ENCODE data around the gene ABRACL. TPM values are rescaled to one million over a fixed set of nuclear protein-coding genes. Genes with fewer than 3 reads are reported as not detected.
"Not testable (repeated sequence)": the region's sequence is repeated elsewhere in the genome, so short reads cannot be mapped to it uniquely, and the experiment has no call there.

Gene ABRACL
- total RNA-seq, 1 experiment from 2014 or later, result 123 TPM

DNA sequence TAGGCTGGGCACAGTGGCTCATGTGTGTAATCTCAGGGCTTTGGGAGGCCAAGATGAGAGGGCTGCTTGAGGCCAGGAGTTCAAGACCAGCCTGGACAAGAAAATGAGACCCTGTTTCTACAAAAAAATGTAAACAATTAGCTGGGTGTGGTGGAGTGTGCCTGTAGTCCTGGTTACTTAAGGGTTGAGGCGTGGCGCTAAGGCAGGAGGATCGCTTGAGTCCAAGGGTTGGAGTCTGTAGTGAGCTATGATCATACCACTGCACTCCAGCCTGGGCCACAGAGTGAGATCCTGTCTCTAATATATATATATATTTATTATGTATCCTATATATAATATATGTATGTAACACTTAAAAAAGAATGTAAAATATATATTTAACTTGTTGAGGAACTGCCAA lies 7.9 kb upstream of the ABRACL start:
- H3K79me2 ChIP-seq (ENCODE audit: insufficient read depth, low read length), result 0 out of 2 replicates have a peak, but pooled peaks cover 2% of the 10 kb centered on the region
- H3K18ac ChIP-seq (ENCODE audit: insufficient read length, low read depth, low read length), result no peak overlapping the region
- no peak overlapping the region for H3K4me2 ChIP-seq (ENCODE audit: insufficient read depth, insufficient read length, low read length)
- H2BK20ac ChIP-seq (ENCODE audit: low read depth, low read length, poor library complexity, severe bottlenecking), result no peak overlapping the region
- no peaks in the 10 kb centered on the region for H3K79me1 ChIP-seq (ENCODE audit: insufficient read depth, low read depth, low read length, poor library complexity, severe bottlenecking)
- no peaks in the 10 kb centered on the region for H4K20me1 ChIP-seq (ENCODE audit: control insufficient read depth, insufficient read depth, insufficient read length)
- H3K4me3 Mint-ChIP-seq, result no peak overlapping the region
- H3K23ac ChIP-seq (ENCODE audit: insufficient read length, low read depth, low read length), result no peak overlapping the region
- DNase-seq, result no peak
- H4K5ac ChIP-seq (ENCODE audit: insufficient read length, low read depth, low read length), result no peak overlapping the region
- H3K4me1 ChIP-seq (ENCODE audit: insufficient read depth, low read length), result peaks cover 2% of the 10 kb centered on the region; the same call in 1 of the 2 replicates
- no peak overlapping the region for H2BK5ac ChIP-seq (ENCODE audit: insufficient read length, low read length)
- H3K23me2 ChIP-seq (ENCODE audit: insufficient read length, low read depth, low read length, poor library complexity, severe bottlenecking), result no peaks in the 10 kb centered on the region
- no peak overlapping the region for H2BK120ac ChIP-seq (ENCODE audit: low read depth, low read length, poor library complexity, severe bottlenecking)
- no peak overlapping the region for H3K9ac ChIP-seq (ENCODE audit: extremely low read depth, insufficient read length, low read length)
- H3K27me3 ChIP-seq (ENCODE audit: insufficient read depth, low read length), result no peaks in the 10 kb centered on the region
- no peak overlapping the region for H3T11ph ChIP-seq (ENCODE audit: low read length)
- no peak overlapping the region; a peak in 1 of 7 replicates for H3K27ac Mint-ChIP-seq
- no CpG with 5 or more reads among the region's 3 CpGs for WGBS (ENCODE audit: extremely low coverage, insufficient read length, low lambda C conversion rate)
- TF ChIP-seq, protein P1, sequence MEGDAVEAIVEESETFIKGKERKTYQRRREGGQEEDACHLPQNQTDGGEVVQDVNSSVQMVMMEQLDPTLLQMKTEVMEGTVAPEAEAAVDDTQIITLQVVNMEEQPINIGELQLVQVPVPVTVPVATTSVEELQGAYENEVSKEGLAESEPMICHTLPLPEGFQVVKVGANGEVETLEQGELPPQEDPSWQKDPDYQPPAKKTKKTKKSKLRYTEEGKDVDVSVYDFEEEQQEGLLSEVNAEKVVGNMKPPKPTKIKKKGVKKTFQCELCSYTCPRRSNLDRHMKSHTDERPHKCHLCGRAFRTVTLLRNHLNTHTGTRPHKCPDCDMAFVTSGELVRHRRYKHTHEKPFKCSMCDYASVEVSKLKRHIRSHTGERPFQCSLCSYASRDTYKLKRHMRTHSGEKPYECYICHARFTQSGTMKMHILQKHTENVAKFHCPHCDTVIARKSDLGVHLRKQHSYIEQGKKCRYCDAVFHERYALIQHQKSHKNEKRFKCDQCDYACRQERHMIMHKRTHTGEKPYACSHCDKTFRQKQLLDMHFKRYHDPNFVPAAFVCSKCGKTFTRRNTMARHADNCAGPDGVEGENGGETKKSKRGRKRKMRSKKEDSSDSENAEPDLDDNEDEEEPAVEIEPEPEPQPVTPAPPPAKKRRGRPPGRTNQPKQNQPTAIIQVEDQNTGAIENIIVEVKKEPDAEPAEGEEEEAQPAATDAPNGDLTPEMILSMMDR (conservative IDR thresholded peaks at IDR 0.05), result no peak
- no peak overlapping the region for H2AK5ac ChIP-seq (ENCODE audit: insufficient read length, low read length)
- peaks cover 28 to 31% of the 10 kb centered on the region in 2 experiments for H3K4me1 Mint-ChIP-seq
- no peak overlapping the region for H2AFZ ChIP-seq (ENCODE audit: low read length)
- H3K14ac ChIP-seq (ENCODE audit: insufficient read depth, low read length), result no peak overlapping the region
- H3K56ac ChIP-seq (ENCODE audit: insufficient read length, low read depth, low read length), result no peak overlapping the region
- H3K27ac ChIP-seq (ENCODE audit: insufficient read length, low read depth, low read length), result no peak overlapping the region
- no peak overlapping the region for H2BK15ac ChIP-seq (ENCODE audit: low read depth, low read length)
- H3K9me3 ChIP-seq (ENCODE audit: control insufficient read depth, low read depth, low read length), result no peaks in the 10 kb centered on the region
- no peak overlapping the region for H4K8ac ChIP-seq (replicated peaks; ENCODE audit: insufficient read length, low read depth, low read length)
- H3K9me3 Mint-ChIP-seq, result no peaks in the 10 kb centered on the region
- no peak overlapping the region for H2BK12ac ChIP-seq (ENCODE audit: insufficient read length, low read depth, low read length)
- no peak overlapping the region for H3K4ac ChIP-seq (ENCODE audit: low read depth, low read length)
- no peak overlapping the region for H4K91ac ChIP-seq (ENCODE audit: insufficient read length, low read depth, low read length)
- H3K36me3 Mint-ChIP-seq (ENCODE audit: insufficient read depth in 1 of 3, low read depth in 3 of 3), result no peaks in the 10 kb centered on the region
- no peaks in the 10 kb centered on the region for H3K27me3 Mint-ChIP-seq (ENCODE audit: low read depth)

DNA sequence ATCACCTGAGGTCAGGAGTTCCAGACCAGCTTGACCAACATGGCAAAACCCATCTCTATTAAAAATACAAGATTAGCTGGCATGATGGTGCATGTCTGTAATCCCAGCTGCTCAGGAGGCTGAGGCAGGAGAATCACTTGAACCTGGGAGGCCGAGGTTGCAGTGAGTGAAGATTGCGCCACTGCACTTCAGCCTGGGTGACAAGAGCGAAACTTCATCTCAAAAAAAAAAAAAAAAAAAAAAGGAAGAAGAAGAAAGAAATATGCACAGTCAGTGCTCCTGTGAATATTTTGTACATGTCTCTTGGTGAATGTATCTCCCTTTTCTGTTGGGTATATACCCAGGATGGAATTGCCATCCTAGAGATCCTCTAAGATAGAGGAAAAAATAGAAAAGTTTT lies 3.1 kb upstream of the ABRACL start:
- H3K27me3 ChIP-seq (ENCODE audit: insufficient read depth, low read length); H3K79me1 ChIP-seq (ENCODE audit: insufficient read depth, low read depth, low read length, poor library complexity, severe bottlenecking); H2BK12ac ChIP-seq (ENCODE audit: insufficient read length, low read depth, low read length); DNase-seq; H3T11ph ChIP-seq (ENCODE audit: low read length); H4K5ac ChIP-seq (ENCODE audit: insufficient read length, low read depth, low read length); H2BK20ac ChIP-seq (ENCODE audit: low read depth, low read length, poor library complexity, severe bottlenecking); H3K27ac ChIP-seq (ENCODE audit: insufficient read length, low read depth, low read length); H2BK15ac ChIP-seq (ENCODE audit: low read depth, low read length); H3K4me1 ChIP-seq (ENCODE audit: insufficient read depth, low read length); H3K36me3 Mint-ChIP-seq (ENCODE audit: insufficient read depth in 1 of 3, low read depth in 3 of 3); H4K8ac ChIP-seq (replicated peaks; ENCODE audit: insufficient read length, low read depth, low read length); H2AK5ac ChIP-seq (ENCODE audit: insufficient read length, low read length); H4K20me1 ChIP-seq (ENCODE audit: control insufficient read depth, insufficient read depth, insufficient read length); H3K14ac ChIP-seq (ENCODE audit: insufficient read depth, low read length); H3K4ac ChIP-seq (ENCODE audit: low read depth, low read length); H3K56ac ChIP-seq (ENCODE audit: insufficient read length, low read depth, low read length); H3K9ac ChIP-seq (ENCODE audit: extremely low read depth, insufficient read length, low read length); H3K9me3 Mint-ChIP-seq; H3K79me2 ChIP-seq (ENCODE audit: insufficient read depth, low read length); H3K4me3 Mint-ChIP-seq; H3K9me3 ChIP-seq (ENCODE audit: control insufficient read depth, low read depth, low read length); H3K18ac ChIP-seq (ENCODE audit: insufficient read length, low read depth, low read length); H3K27me3 Mint-ChIP-seq (ENCODE audit: low read depth); H4K91ac ChIP-seq (ENCODE audit: insufficient read length, low read depth, low read length); H3K27ac Mint-ChIP-seq; H2BK5ac ChIP-seq (ENCODE audit: insufficient read length, low read length); H2BK120ac ChIP-seq (ENCODE audit: low read depth, low read length, poor library complexity, severe bottlenecking); H3K4me2 ChIP-seq (ENCODE audit: insufficient read depth, insufficient read length, low read length); H2AFZ ChIP-seq (ENCODE audit: low read length); H3K23ac ChIP-seq (ENCODE audit: insufficient read length, low read depth, low read length): not testable (repeated sequence)
- no CpG with 5 or more reads among the region's 3 CpGs for WGBS (ENCODE audit: extremely low coverage, insufficient read length, low lambda C conversion rate)
- H3K23me2 ChIP-seq (ENCODE audit: insufficient read length, low read depth, low read length, poor library complexity, severe bottlenecking), result peaks cover 15% of the 10 kb centered on the region
- peaks cover 23% of the 10 kb centered on the region in 2 experiments for H3K4me1 Mint-ChIP-seq
